ENCODE measurements around the gene RERE.
"Not testable (repeated sequence)": the region's sequence is repeated elsewhere in the genome, so short reads cannot be mapped to it uniquely, and the experiment has no call there.

The RERE gene

DNA sequence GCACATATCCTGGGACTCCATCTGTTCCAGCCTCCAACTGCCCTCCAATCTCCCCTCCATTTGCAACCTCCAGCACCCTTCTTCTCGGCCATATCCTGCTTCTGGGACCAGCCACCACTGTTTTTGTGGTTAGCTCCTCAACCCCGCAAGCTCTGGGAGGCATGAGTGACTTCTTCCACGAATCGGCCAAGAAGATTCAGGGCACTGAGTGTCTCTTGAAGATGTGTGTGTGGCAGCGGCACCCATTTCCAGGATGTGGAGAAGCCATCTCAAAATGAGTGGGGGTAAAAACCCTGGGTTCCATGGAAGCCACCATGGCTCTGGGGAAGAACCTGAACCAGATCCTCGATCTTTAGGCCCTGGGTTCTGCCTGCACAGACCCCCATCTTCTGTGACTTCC, 304.9 kb downstream of the RERE start:
- DNase-seq (ENCODE audit: low spot score), result no peak

DNA sequence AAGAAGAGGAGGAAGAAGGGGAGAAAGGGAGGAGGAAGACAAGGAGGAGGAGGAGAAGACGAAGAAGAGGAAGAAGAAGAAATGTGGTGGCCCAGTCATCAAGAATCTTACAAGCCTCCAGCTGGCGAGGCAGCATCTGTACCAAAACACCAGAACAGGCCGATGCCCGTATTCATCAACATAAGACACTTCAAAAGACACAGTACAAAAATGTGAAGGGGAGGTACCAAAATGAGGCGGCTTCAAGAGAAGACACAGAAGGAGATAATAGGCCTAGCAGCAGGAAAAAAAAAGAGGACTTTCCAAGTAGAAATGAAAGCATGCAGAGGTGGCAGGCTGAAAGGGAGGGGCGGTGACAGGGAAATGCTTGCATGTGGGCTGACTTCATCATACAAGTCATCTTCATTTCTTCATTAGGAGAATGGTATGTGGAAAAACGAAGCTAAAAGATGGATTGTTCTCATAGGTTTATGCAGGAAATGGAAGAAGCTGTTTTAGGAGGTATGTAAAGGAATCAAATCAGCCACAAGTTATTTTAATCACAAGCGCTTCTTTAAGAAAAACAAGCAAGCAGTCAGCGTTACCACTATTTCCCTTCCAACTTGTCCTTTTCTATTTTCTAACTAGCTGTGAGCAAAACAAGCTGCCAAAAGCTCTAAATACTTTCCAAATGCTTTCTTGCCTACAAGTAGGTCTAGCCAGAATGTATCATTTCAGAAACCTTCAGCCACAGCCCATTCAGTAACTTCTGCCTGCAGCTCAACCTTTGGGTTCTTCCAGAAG, 307.2 kb downstream of the RERE start:
- peak; percentile 13 for DNase-seq (ENCODE audit: low spot score)

DNA sequence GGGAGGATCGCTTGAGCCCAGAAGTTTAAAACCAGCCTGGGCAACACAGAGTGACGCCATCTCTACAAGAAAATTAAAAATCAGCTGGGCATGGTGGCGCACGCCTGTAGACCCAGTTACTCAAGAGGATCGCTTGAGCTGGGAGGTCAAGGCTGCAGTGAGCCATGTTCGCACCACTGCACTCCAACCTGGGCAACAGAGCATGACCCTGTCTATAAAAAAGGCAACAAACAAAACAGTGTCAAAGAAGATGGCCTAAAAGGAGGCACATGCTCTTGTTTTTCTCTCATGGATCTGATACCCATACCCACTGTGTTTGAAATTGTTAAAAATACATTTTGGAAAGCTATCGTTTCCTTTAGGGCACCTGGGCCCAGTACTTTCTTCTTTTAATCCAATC, 307.9 kb downstream of the RERE start:
- no peak for DNase-seq (ENCODE audit: low spot score)

DNA sequence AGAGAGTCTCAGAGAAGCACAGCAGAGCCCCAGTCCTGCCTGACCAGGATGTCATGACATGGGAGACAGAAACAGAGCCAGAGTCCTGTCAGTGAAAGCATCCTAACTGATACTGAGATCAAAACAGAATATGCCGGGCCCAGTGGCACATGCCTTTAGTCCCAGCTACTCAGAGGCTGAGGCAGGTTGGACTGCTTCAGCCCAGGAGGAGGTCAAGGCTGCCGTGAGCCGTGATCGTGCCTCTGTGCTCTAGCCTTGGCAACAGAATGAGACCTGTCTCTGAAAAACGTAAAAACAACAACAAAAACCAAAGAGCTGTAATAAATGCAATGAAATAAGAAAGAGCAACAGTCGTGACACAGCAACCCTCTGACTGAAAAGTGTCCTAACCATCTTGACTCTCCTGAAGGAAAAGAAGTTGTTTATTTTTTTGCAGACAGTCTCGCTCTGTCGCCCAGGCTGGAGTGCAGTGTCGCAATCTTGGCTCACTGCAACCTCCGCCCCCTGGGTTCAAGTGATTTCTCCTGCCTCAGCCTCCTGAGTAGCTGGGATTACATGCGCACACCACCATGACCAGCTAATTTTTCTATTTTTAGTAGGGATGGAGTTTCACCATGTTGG, 310.3 kb downstream of the RERE start:
- DNase-seq (ENCODE audit: low spot score), result no peak

GRCh38 chr1:8506456-8506855, 311.0 kb downstream of the RERE start:
- no peak for DNase-seq (ENCODE audit: low spot score)

DNA sequence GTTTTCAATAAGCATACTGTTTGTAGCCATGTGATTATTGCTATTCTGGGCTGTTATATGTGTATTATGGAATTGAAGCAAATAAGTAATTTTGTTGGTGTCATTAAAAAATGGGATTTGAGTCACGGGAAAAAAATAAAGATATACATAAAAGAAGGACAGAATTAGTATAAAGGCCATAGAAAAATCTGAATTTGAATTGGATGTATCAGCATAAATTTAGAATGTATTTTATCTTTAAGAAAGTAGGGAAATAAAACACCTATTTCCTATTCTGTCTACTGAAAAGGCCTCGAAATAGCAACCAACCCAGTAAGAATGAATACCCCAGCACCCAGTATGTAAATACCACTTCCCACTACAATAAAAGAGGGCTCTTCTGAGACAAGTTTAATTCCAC, 313.6 kb downstream of the RERE start:
- DNase-seq (ENCODE audit: low spot score), result no peak

DNA sequence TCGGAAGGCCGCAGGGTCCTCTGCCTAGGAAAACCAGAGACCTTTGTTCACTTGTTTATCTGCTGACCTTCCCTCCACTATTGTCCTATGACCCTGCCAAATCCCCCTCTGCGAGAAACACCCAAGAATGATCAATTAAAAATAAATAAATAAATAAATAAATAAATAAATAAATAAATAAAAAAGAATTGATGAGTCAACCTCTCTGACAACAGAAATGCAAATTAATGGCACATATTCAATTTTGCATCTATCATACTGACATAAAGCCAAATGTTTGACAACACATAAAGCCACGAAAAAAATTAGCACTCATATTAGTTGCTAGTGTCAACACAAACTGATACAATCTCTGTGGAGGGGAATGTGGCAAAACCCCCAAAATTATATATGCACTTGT, 314.5 kb downstream of the RERE start:
- DNase-seq (ENCODE audit: low spot score), result not testable (repeated sequence)

GRCh38 chr1:8497210-8497819, 320.1 kb downstream of the RERE start:
- peak; percentile 68 for DNase-seq (ENCODE audit: low spot score)

- DNase-seq (ENCODE audit: low spot score), result no peak
These were observed 321.0 kb downstream of the RERE start for GRCh38 chr1:8496473-8496872.

DNA sequence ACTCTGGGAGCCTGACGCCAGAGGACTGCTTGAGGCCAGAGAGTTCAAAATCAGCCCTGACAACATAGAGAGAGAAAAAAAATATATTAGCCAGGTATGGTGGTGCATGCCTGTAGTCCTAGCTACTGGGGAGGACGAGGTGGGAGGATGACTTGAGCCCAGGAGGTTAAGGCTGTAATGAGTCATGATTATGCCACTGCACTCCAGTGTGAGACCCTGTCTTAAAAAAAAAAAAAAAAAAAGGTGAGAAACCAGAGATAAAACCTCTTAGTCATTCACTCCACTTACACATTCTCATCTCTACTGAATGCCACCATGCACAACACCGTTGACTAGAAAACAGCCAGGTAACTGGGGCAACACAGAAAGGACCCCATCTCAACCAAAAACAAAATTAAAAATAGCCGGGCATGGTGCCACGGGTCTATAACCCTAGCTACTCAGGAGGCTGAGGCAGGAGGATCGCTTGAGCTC, 321.5 kb downstream of the RERE start:
- DNase-seq (ENCODE audit: low spot score), result peak; percentile 54

- DNase-seq (ENCODE audit: low spot score), result no peak
These were observed 322.8 kb downstream of the RERE start for GRCh38 chr1:8494681-8495080.

DNA sequence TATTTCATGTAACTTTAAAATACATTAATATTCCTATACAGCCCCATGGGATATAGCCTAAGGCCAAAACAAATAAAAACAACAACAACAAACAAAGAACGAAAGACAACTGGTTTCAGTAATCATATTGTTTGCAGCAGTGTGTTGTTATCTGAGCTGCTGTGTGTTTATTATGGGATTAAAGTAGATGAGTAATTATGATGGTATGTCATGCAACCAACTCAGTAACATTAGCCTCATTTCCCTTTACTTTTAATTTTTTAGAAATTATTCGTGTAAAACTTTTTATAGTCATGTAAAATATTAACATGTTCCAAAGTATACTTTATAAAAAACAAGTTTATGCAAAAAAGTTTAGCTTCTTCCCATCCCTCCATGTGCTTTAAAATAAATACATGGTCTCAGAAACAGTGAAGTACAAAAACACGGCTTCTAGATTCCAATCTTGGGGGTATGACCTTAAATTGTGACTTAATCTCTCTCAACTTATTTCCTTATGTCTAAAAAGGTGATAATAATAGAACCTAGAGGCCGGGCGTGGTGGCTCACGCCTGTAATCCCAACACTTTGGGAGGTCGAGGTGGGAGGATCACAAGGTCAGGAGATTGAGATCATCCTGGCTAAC, 323.4 kb downstream of the RERE start:
- no peak for DNase-seq (ENCODE audit: low spot score)

DNA sequence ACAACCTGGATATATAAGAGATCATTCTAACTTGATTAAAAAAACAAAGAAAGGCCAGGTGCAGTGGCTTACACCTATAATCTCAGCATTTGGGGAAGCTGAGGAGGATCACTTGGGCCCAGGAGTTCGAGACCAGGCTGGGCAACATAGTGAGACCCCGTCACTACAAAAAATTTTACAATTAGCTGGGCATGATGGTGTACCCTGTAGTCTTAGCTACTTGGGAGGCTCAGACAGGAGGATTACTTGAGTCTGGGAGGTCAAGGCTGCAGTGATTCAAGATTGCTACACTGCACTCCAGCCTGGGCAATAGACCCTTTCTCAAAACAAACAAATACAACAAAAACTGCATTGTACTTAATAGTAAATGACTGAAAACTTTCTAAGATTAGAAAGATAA, 330.2 kb downstream of the RERE start:
- no peak for DNase-seq (ENCODE audit: low spot score)

DNA sequence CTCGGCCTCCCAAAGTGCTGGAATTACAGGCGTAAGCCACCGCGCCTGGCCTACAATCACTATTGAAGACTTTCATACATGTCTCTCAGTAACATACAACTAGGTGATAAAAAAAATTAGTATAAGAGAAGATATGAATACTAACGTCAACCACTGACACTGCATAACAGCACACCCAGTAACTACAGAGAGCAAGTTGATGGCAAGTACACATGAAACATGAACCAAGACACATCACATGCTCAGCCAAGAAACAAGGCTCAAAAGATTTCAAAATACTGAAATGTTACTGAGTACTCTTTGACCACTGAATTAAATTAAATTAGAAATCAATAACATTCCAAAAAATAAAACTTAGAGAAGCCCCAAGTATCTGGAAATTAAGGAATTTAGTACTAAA, 331.4 kb downstream of the RERE start:
- DNase-seq (ENCODE audit: low spot score), result no peak

DNA sequence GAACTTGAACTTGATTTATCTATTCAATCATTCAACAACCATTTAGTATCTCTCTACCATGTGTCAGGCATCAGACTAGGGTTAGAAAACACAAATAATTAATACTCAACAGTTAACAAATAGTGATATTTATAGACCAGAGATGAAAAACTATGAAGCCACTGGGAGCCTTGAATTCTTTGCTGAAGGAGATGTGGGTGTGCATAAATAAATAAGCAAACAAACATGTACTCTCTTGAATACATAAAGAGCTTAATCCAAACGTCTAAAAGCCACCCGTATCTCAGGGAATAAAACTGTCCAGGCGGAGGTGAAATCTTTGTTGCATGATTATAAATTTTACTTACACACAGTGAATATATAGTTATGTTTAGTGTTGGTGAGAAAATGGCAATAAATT, 333.9 kb downstream of the RERE start:
- no peak for DNase-seq (ENCODE audit: low spot score)

DNA sequence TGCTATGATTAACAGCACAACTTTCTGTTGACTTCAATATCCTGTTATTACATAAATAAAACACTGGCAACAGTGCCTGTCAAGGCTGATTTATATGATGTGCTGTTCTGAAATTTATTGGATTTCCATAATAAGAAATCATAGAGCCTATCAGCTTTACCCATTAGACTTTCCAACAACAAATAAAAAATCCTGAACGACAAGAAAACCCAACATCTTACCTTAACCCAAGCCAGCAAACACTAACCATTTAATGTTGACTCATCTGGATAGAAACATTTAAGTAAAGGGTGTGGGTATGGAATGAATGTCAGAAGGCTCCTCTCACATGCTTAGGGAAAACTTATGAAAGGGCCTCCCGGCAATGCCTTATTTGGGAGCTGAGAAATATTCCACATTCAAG, 334.5 kb downstream of the RERE start:
- peak; percentile 19 for DNase-seq (ENCODE audit: low spot score)

DNA sequence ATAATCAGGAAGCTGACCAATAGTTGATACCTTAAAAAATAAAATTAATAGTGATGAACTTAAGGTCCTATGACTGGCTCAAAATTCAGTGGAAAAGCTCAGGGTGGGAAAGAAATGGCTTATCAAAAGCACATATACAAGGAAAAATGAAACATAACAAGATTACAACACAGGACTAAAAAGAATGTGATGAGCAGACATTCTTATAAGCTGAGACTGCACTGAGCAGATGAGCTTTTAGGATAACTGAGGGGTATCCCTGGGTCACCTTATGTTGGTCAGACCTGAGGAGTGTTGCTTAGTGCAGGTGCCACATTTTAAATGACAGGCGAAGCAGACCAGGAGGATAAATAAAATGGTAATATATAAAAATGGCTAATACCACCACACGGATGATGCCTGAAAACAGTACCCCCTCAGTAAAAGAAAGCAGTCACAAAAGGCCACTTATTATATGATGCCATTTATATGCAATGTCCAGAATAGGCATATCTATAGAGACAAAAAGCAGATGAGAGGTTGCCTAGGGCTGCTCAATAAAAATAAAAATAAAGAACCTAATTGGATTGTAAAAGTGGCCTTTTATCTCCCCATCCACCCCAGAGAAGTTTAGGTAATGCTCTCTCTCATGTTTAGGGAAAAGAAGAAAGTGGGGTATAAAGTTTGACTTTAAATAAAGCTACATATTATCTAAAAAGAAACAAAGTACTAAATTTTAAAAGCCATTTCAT, 335.6 kb downstream of the RERE start:
- peak; percentile 24 for DNase-seq (ENCODE audit: low spot score)

DNA sequence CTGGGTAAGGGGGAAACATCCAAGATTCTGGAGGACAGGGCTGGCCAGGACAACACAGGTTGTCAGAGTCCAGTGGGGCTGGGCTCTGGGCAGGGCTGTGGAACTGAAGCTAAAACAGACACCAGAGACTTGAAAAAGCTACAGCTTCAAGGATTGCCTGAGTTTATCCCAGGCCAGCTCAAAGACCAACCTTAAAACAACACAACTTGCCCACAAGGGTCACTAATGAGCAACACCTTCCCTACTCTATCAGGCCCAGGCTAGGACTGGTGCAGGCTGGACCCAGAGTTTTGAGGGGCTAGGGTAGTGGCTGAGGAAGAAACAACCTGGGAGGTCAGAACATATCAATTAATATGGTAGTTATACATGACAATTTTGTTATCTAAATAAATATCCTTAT, 338.9 kb downstream of the RERE start:
- DNase-seq (ENCODE audit: low spot score), result no peak

DNA sequence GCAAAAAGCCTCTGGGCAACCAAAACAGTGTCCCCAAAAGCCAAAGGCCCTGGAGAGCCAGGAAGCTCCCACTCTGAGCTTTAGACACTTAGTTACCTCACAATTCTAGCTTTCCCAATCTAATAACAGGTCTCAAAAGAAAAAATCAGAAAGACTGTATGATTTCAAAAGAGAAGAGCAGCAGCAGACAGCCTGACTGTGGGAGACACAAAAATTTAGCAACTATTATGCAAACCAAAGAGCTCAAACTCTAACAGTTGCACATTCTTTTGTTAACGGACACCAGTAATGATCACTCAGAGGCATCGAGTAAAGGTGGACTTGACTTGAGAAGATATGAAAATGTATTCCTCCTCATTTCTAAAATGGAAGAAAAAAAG, 339.5 kb downstream of the RERE start:
- no peak for DNase-seq (ENCODE audit: low spot score)

DNA sequence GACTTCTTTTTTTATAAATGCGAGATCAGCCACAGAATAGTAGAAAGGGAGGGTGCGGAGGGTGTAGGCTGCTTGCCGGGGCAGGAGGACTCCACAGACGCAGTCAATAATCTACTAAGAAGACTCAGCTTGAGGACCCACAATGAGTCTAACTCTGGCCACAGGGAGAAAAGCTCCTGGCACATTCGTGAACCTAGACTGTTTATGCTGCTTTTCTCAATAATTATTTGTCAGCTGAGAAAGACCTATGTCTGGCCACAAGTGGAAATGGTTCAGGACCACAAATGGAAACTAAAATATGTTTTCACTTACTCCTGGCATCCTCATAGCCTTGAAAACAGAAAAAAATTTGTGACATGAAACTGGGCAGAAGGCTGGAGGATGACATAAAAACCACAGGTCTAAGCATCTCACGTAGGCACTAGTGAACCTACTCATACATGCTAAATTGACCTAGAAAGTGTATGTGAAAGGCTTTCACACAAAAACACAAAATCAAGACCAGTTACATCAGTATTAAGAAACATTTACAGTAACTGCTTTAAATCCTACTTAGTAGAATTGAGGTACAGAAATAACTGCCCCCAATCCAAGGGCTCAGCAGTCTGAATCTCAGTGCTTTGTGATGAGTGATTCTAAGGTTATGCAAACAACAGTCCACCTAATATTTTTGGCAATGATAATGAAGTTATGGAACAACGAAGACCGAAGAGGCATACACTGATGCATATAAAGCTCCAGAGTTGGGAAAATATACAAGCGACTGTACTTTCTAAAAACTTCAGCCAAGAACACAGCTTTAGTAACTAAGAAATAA, 340.1 kb downstream of the RERE start:
- DNase-seq (ENCODE audit: low spot score), result peak; percentile 78

DNA sequence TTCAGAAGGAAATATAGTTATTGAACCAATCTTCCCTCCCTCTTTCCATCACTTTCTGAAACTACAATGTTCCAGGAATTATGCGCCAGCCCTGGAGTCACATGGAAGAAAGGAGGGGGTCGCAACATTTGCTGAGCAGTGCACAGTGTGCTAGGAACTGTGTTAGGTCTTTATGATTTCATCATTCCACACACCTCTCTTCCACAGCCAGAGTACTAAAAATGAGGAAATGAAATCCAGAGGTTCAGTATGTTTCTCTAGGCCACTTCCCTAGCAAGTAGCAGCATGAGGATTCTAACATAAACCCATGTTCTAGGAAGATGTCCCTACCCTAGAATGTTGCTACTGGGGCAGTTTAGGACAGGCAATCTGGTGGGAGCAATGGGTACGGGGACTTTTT, 341.4 kb downstream of the RERE start:
- DNase-seq (ENCODE audit: low spot score), result no peak

Measured in kidney tubule cell (primary cell).